GM12875 (cell line): Measurements from ENCODE around the gene ABHD6.
"Not testable (repeated sequence)": the region's sequence is repeated elsewhere in the genome, so short reads cannot be mapped to it uniquely, and the experiment has no call there.

Experiments used
- H3K4me3 ChIP-seq: one replicate; pipeline ENCODE4 v1.5.1; 2011; ENCODE audit warnings: low read depth, low read length, control low read depth
- CTCF ChIP-seq: IDR thresholded peaks from 2 replicates; pipeline ENCODE4 v1.5.1; 2011; ENCODE audit warnings: low read depth, mild to moderate bottlenecking, control low read depth, inconsistent platforms, low read length, moderate library complexity, borderline replicate concordance; ENCODE audit not compliant: insufficient read depth

The ABHD6 gene

GRCh38 chr3:58241306-58242044, 3.9 kb downstream of the ABHD6 start:
- no peak overlapping the region for H3K4me3 ChIP-seq
- TF ChIP-seq CTCF, result no peak

- no peak for TF ChIP-seq CTCF
- no peak overlapping the region for H3K4me3 ChIP-seq
Measured at GRCh38 chr3:58242340-58242739, 4.7 kb downstream of the ABHD6 start.

GRCh38 chr3:58242860-58243259, 5.3 kb downstream of the ABHD6 start:
- not testable (repeated sequence) for H3K4me3 ChIP-seq

- H3K4me3 ChIP-seq, result no peak overlapping the region
- no peak for TF ChIP-seq CTCF
Measured at GRCh38 chr3:58243976-58244585, 6.5 kb downstream of the ABHD6 start.

GRCh38 chr3:58246148-58247047, 8.8 kb downstream of the ABHD6 start:
- no peak overlapping the region for H3K4me3 ChIP-seq
- no peak for TF ChIP-seq CTCF

- TF ChIP-seq CTCF, result no peak
- no peak overlapping the region for H3K4me3 ChIP-seq
Measured at GRCh38 chr3:58249358-58250092, 11.9 kb downstream of the ABHD6 start.
